SK-N-SH (cell line): ENCODE data around the gene PTS. TPM values are rescaled to one million over a fixed set of nuclear protein-coding genes. Genes with fewer than 3 reads are reported as not detected.

Experiments
- CTCF ChIA-PET: fragments of 300-600, 350-600 bp; formaldehyde crosslinking; extraction: SDS; loops from one replicate; lab custom pipeline; 2021; lab: Yijun Ruan, JAX
- POLR2A ChIA-PET: fragments of 350-600 bp; sonication (Branson Sonifier 250); formaldehyde crosslinking; extraction: SDS; loops from one replicate; lab custom pipeline; 2020; ENCODE audit warnings: antibody characterized with exemption, inconsistent platforms; lab: Yijun Ruan, JAX
- DNase-seq: peaks from one replicate; pipeline ENCODE4 v3.0.0; 2012
- H2AFZ ChIP-seq: fragments of 200-600 bp; sonication (generic); 2 replicates; pipeline ENCODE4 v1.8.1; 2016; ENCODE audit warnings: antibody characterized with exemption, mild to moderate bottlenecking, low read depth
- H3F3A ChIP-seq: fragments of 200-600 bp; sonication (generic); replicated peaks from 2 replicates; pipeline ENCODE3; 2016; ENCODE audit warnings: antibody characterized with exemption, mild to moderate bottlenecking; ENCODE audit not compliant: insufficient read depth
- H3K27ac ChIP-seq, 2 experiments: fragments of 200-500 bp in 1 of 2; fragments of 200-600 bp in 1 of 2; sonication (Bioruptor generic) in 1 of 2; sonication (generic), shearing (Covaris generic) in 1 of 2; 2 replicates each; pipeline versions ENCODE4 v1.5.1 to v1.6.1; 2014 to 2016; ENCODE audit warnings: low read depth in 2 of 2, inconsistent platforms in 1 of 2, low read length in 1 of 2, mild to moderate bottlenecking in 1 of 2, mixed read lengths in 1 of 2
- H3K27me3 ChIP-seq: fragments of 200-600 bp; sonication (generic), shearing (Covaris generic); 2 replicates; pipeline ENCODE4 v1.6.1; 2016; ENCODE audit warnings: mixed run types; ENCODE audit not compliant: insufficient read depth
- H3K36me3 ChIP-seq, 2 experiments: fragments of 200-500 bp in 1 of 2; fragments of 200-600 bp in 1 of 2; sonication (Bioruptor generic) in 1 of 2; sonication (generic) in 1 of 2; replicated peaks in 1 of 2; 2 replicates each; pipeline versions ENCODE3 to v1.5.1; 2014 to 2016; ENCODE audit warnings: low read length in 1 of 2, mild to moderate bottlenecking in 1 of 2; ENCODE audit not compliant: insufficient read depth in 2 of 2, control insufficient read depth in 1 of 2
- H3K4me1 ChIP-seq, 2 experiments: fragments of 200-500 bp in 1 of 2; fragments of 200-600 bp in 1 of 2; sonication (Bioruptor generic) in 1 of 2; sonication (generic), shearing (Covaris generic) in 1 of 2; 2 replicates each; pipeline versions ENCODE4 v1.5.1 to v1.6.1; 2014 to 2016; ENCODE audit warnings: low read depth in 1 of 2, low read length in 1 of 2, mixed run types in 1 of 2; ENCODE audit not compliant: insufficient read depth in 2 of 2, control insufficient read depth in 1 of 2
- H3K4me2 ChIP-seq: fragments of 200-600 bp; sonication (generic), shearing (Covaris generic); 2 replicates; pipeline ENCODE4 v1.6.1; 2017; ENCODE audit warnings: mixed run types
- H3K4me3 ChIP-seq, 2 experiments: fragments of 200-500 bp in 1 of 2; fragments of 200-600 bp in 1 of 2; sonication (Bioruptor generic) in 1 of 2; sonication (generic), shearing (Covaris generic) in 1 of 2; 2 replicates each; pipeline versions ENCODE4 v1.5.1 to v1.8.1; 2014 to 2016; ENCODE audit warnings: low read depth in 2 of 2, inconsistent platforms in 1 of 2, low read length in 1 of 2, mild to moderate bottlenecking in 1 of 2, mixed read lengths in 1 of 2, moderate library complexity in 1 of 2
- H3K79me2 ChIP-seq: fragments of 200-600 bp; sonication (generic); 2 replicates; pipeline ENCODE4 v1.8.1; 2017; ENCODE audit warnings: mild to moderate bottlenecking; ENCODE audit not compliant: insufficient read depth
- H3K9ac ChIP-seq: fragments of 200-600 bp; sonication (generic); 2 replicates; pipeline ENCODE4 v1.6.1; 2017; ENCODE audit warnings: mixed run types
- H3K9me2 ChIP-seq: fragments of 200-600 bp; sonication (generic); 2 replicates; pipeline ENCODE4 v1.6.1; 2017; ENCODE audit warnings: mixed run types
- H3K9me3 ChIP-seq: fragments of 200-600 bp; sonication (generic); 2 replicates; pipeline ENCODE4 v1.6.1; 2017; ENCODE audit warnings: mixed run types, mild to moderate bottlenecking, moderate library complexity
- H4K20me1 ChIP-seq: fragments of 200-600 bp; sonication (generic); 2 replicates; pipeline ENCODE4 v1.6.1; 2017; ENCODE audit warnings: mild to moderate bottlenecking, mixed run types; ENCODE audit not compliant: insufficient read depth
- CHD2 ChIP-seq: fragments of 150-350 bp; IDR thresholded peaks from 2 replicates; pipeline ENCODE4 v1.6.1; 2018; ENCODE audit warnings: low read length; ENCODE audit not compliant: partially characterized antibody
- CTCF ChIP-seq: fragments of 200-600 bp; sonication (generic); IDR thresholded peaks from 2 replicates; pipeline ENCODE4 v1.6.1; 2017; ENCODE audit warnings: antibody characterized with exemption, mild to moderate bottlenecking, moderate library complexity
- EP300 ChIP-seq, 2 experiments: IDR thresholded peaks; 2 replicates each; pipeline versions ENCODE4 v1.4.0 to v1.6.1; 2012; ENCODE audit warnings: borderline replicate concordance in 1 of 2, low read depth in 1 of 2, low read length in 1 of 2
- JUND ChIP-seq: IDR thresholded peaks from 2 replicates; pipeline ENCODE4 v1.4.0; 2012
- MEF2A ChIP-seq: IDR thresholded peaks from 2 replicates; pipeline ENCODE4 v1.4.0; 2012; ENCODE audit warnings: low read depth, borderline replicate concordance
- NFIC ChIP-seq: IDR thresholded peaks from 2 replicates; pipeline ENCODE4 v1.4.0; 2012; ENCODE audit warnings: borderline replicate concordance
- NRF1 ChIP-seq: IDR thresholded peaks from 2 replicates; pipeline ENCODE4 v1.6.1; 2012; ENCODE audit warnings: low read depth, mild to moderate bottlenecking, low read length
- RAD21 ChIP-seq: IDR thresholded peaks from 2 replicates; pipeline ENCODE4 v1.6.1; 2012; ENCODE audit warnings: mild to moderate bottlenecking, low read length
- RFX5 ChIP-seq: IDR thresholded peaks from 2 replicates; pipeline ENCODE4 v1.6.1; 2012; ENCODE audit warnings: mild to moderate bottlenecking, improper control_type of control experiment, low read length
- RXRA ChIP-seq: IDR thresholded peaks from 2 replicates; pipeline ENCODE4 v1.4.0; 2012; ENCODE audit warnings: low read depth, mild to moderate bottlenecking, borderline replicate concordance
- TCF12 ChIP-seq: IDR thresholded peaks from 2 replicates; pipeline ENCODE4 v1.4.0; 2012
- YY1 ChIP-seq: IDR thresholded peaks from 2 replicates; pipeline ENCODE4 v1.4.0; 2012; ENCODE audit warnings: low read depth, mild to moderate bottlenecking
- ZBTB33 ChIP-seq: IDR thresholded peaks from 2 replicates; pipeline ENCODE4 v1.4.0; 2012; ENCODE audit warnings: low read depth, borderline replicate concordance
- WGBS: methylation state at CpG from one replicate; pipeline ENCODE4 v1.1.6; 2017; ENCODE audit warnings: low lambda C conversion rate; 5-methylcytosine and 5-hydroxymethylcytosine counted together
- polyA plus RNA-seq, 3 experiments: library from polyadenylated mRNA; depleted of rRNA; stranded (reverse); fragments of >200 nt; gene quantifications; 2 replicates each; pipeline ENCODE4 v1.2.3, GENCODE V29; 2012
- TF ChIP-seq, protein P1 (sequence below): IDR thresholded peaks from 2 replicates; pipeline ENCODE4 v1.6.1; 2012; ENCODE audit warnings: mild to moderate bottlenecking, low read depth, low read length, moderate library complexity
- TF ChIP-seq, protein P2 (sequence below): IDR thresholded peaks from 2 replicates; pipeline ENCODE4; 2012

Gene PTS
- polyA plus RNA-seq, 1 of the 3 experiments (the other 2 are of a cell fraction): 54.0 TPM

DNA sequence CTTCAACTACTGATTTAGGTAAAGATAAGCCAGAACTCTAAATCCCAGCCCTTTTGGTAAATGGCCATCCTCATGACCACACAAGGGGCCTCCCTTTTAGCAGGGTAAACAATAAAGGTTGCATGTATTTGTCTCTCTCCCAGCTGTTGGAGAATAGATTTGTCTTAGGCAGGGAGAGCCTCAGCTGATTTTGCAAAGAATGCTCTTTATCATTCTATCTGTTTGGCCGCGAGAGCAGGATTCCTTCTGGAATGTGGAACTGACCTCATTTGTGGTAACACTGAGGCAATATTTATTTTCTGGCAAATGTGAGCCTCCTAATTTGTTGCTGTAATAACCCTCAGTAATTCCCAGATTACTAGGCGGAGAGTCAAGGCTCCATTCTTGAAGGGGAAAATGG lies 15.3 kb downstream of the PTS start:
- Histone ChIP-seq H3K4me1 (no peaks in the 10 kb centered on the region), H3K9me2 (no peaks in the 10 kb centered on the region), H3K9me3 (no peaks in the 10 kb centered on the region), H3K9ac (no peak overlapping the region), H3F3A (peaks cover 6% of the 10 kb centered on the region), H3K27ac (no peak overlapping the region), H3K36me3 (peaks cover 21 to 49% of the 10 kb centered on the region in 2 experiments), H4K20me1 (no peaks in the 10 kb centered on the region), H3K4me2 (no peak overlapping the region), H3K79me2 (no peaks in the 10 kb centered on the region), H3K4me3 (no peak overlapping the region), H2AFZ (no peak overlapping the region), H3K27me3 (no peaks in the 10 kb centered on the region)
- TF ChIP-seq RAD21: no peak
- TF ChIP-seq CHD2: no peak
- TF ChIP-seq, protein P1, sequence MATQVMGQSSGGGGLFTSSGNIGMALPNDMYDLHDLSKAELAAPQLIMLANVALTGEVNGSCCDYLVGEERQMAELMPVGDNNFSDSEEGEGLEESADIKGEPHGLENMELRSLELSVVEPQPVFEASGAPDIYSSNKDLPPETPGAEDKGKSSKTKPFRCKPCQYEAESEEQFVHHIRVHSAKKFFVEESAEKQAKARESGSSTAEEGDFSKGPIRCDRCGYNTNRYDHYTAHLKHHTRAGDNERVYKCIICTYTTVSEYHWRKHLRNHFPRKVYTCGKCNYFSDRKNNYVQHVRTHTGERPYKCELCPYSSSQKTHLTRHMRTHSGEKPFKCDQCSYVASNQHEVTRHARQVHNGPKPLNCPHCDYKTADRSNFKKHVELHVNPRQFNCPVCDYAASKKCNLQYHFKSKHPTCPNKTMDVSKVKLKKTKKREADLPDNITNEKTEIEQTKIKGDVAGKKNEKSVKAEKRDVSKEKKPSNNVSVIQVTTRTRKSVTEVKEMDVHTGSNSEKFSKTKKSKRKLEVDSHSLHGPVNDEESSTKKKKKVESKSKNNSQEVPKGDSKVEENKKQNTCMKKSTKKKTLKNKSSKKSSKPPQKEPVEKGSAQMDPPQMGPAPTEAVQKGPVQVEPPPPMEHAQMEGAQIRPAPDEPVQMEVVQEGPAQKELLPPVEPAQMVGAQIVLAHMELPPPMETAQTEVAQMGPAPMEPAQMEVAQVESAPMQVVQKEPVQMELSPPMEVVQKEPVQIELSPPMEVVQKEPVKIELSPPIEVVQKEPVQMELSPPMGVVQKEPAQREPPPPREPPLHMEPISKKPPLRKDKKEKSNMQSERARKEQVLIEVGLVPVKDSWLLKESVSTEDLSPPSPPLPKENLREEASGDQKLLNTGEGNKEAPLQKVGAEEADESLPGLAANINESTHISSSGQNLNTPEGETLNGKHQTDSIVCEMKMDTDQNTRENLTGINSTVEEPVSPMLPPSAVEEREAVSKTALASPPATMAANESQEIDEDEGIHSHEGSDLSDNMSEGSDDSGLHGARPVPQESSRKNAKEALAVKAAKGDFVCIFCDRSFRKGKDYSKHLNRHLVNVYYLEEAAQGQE: no peak
- TF ChIP-seq CTCF: no peak
- TF ChIP-seq, protein P2, sequence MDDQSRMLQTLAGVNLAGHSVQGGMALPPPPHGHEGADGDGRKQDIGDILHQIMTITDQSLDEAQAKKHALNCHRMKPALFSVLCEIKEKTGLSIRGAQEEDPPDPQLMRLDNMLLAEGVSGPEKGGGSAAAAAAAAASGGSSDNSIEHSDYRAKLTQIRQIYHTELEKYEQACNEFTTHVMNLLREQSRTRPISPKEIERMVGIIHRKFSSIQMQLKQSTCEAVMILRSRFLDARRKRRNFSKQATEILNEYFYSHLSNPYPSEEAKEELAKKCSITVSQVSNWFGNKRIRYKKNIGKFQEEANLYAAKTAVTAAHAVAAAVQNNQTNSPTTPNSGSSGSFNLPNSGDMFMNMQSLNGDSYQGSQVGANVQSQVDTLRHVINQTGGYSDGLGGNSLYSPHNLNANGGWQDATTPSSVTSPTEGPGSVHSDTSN: no peak
- TF ChIP-seq JUND: no peak
- TF ChIP-seq RXRA: no peak
- no peak for TF ChIP-seq ZBTB33
- no peak for TF ChIP-seq EP300 (IDR thresholded peaks at IDR 0.05; ENCODE audit: borderline replicate concordance in 1 of 2, low read depth in 1 of 2, low read length in 1 of 2)
- TF ChIP-seq YY1: no peak
- no peak for TF ChIP-seq NFIC
- no peak for TF ChIP-seq RFX5
- TF ChIP-seq TCF12: no peak
- TF ChIP-seq MEF2A: no peak
- TF ChIP-seq NRF1: no peak
- WGBS: 84% methylated on average over 3 of the region's 3 CpGs
- DNase-seq: no peak
- CTCF ChIA-PET: interaction anchor here (2.6 kb wide), 1 partner anchor 39 kb away, joined by 21 read pairs; no protein-coding TSS in a partner anchor
- POLR2A ChIA-PET: no interaction called here
